Fibroblast of mammary gland (primary cell): ENCODE data around the gene PSMG1.
"Not testable (repeated sequence)": the region's sequence is repeated elsewhere in the genome, so short reads cannot be mapped to it uniquely, and the experiment has no call there.

Source experiments
- DNase-seq: peaks from one replicate; pipeline ENCODE4 v3.0.0-alpha.2; 2010; ENCODE audit warnings: low read depth
- H3K4me3 ChIP-seq: 2 replicates; pipeline ENCODE4 v1.5.1; 2011; ENCODE audit warnings: low read depth, mild to moderate bottlenecking, low read length, moderate library complexity; ENCODE audit not compliant: control insufficient read depth
- CTCF ChIP-seq: conservative IDR thresholded peaks from 2 replicates; pipeline ENCODE4 v1.5.1; 2011; ENCODE audit warnings: low read depth, low read length, inconsistent platforms; ENCODE audit not compliant: control insufficient read depth, insufficient read depth

PSMG1 gene

DNA sequence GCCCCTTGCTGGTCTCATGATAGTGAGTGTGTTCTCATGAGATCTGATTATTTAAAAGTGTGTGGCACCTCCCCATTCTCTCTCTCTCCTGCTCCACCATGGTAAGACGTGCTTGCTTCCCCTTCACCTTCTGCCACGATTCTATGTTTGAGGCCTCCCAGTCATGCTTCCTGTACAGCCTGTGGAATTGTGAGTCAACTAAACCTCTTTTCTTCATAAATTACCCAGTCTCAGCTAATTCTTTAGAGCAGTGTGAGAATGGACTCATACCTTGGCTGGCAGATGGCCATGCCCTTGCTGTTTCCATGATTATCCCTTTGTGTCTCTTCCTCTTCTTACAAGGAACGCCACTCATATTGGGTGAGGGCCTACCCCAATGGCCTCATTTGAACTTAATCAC lies 40.3 kb downstream of the PSMG1 start:
- H3K4me3 ChIP-seq: no peak overlapping the region
- TF ChIP-seq CTCF: no peak
- DNase-seq: no peak

- no peak overlapping the region for H3K4me3 ChIP-seq
- peak; percentile 67 for DNase-seq
- TF ChIP-seq CTCF: no peak
Observed at GRCh38 chr21:39141502-39141901, 41.7 kb downstream of the PSMG1 start.

DNA sequence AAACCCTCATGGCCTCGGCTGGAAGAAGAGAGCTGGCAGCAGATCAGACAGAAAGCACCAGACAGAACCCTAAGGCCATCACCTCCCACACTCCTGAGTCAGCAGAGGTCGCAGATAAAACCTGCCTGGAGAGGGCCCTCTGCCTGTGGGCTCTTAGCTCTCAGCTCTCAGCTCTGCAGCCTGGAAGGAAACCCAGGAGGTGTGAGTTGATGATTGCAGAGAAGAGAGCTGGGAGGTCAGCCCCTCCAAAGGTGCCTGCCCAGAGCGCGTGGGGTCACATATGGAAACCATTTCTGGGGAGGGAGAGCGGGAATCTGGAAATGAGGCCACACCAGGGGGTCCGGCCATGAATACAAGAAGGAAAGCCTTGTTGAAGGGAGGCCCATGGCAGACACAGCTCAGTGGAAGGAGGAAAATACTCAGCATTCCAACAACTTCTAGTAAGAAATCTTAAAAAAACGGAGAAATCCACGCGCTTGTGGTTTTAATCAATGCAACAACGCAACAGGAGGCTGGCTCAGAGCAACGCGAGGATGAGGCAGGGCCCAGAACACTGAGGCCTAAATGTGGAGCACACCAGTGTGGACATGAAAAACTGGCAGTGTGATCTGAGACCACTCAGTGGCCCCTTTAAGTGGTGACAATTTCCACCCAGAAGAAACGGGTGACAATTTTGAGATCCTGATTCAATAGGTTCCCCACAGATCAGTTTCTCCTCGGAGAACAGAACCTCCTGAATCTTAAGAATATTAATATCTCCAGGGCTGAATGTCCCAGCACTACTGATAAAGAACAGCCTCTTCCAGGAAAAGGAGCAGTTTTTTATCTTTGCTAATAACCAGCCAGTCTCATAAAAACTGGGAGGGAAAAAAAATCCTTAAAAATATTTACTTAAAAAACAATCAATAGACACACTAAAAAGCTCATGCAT lies 45.7 kb downstream of the PSMG1 start:
- no peak overlapping the region for H3K4me3 ChIP-seq
- DNase-seq: peak; percentile 25
- TF ChIP-seq CTCF: no peak

- TF ChIP-seq CTCF: no peak
- H3K4me3 ChIP-seq: no peak overlapping the region
- DNase-seq: peak; percentile 34
Observed at GRCh38 chr21:39136711-39137110, 46.5 kb downstream of the PSMG1 start.

GRCh38 chr21:39136138-39136537 lies 47.1 kb downstream of the PSMG1 start:
- not testable (repeated sequence) for H3K4me3 ChIP-seq
- DNase-seq: peak; percentile 45
- TF ChIP-seq CTCF: peak; percentile 38

DNA sequence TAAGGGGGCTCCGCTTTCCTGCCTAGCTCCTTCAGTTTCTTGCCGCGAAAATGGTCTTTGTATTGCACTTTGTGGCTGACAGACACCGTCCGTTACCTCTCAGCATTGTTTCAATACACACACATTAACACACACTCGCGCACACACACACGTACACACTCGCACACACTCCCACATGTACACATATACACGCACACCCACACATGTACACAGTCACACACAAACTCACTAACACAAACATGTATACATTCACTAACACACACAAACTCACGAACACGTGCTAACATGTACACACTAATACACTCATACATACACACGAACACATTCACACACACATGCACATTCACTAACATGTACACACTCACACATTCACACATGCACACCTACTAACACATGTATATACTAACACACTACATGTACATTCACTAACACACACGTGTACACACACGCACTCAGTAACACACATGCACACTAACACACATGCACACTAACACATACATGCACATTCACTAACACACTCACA lies 48.9 kb downstream of the PSMG1 start:
- TF ChIP-seq CTCF: no peak
- no peak overlapping the region for H3K4me3 ChIP-seq
- no peak for DNase-seq

GRCh38 chr21:39132248-39132647 lies 51.0 kb downstream of the PSMG1 start:
- TF ChIP-seq CTCF: no peak
- DNase-seq: peak; percentile 35

More at GRCh38 chr21:39132248-39132647, 51.0 kb downstream of the PSMG1 start:
- H3K4me3 ChIP-seq: no peak overlapping the region
